Fibroblast of mammary gland (primary cell): ENCODE measurements around the gene ROBO2.

Experiments
- DNase-seq: peaks from one replicate; pipeline ENCODE4 v3.0.0-alpha.2; 2010; ENCODE audit warnings: low read depth
- H3K4me3 ChIP-seq: 2 replicates; pipeline ENCODE4 v1.5.1; 2011; ENCODE audit warnings: low read depth, mild to moderate bottlenecking, low read length, moderate library complexity; ENCODE audit not compliant: control insufficient read depth
- CTCF ChIP-seq: conservative IDR thresholded peaks from 2 replicates; pipeline ENCODE4 v1.5.1; 2011; ENCODE audit warnings: low read depth, low read length, inconsistent platforms; ENCODE audit not compliant: control insufficient read depth, insufficient read depth

The ROBO2 gene

GRCh38 chr3:77240072-77240650 is 200.3 kb downstream of the ROBO2 start:
- DNase-seq, result no peak
- TF ChIP-seq CTCF, result no peak
- H3K4me3 ChIP-seq, result no peak overlapping the region

GRCh38 chr3:77242371-77242770 is 202.5 kb downstream of the ROBO2 start:
- DNase-seq, result no peak
- no peak overlapping the region for H3K4me3 ChIP-seq
- TF ChIP-seq CTCF, result no peak

GRCh38 chr3:77244981-77245380 is 205.1 kb downstream of the ROBO2 start:
- no peak overlapping the region for H3K4me3 ChIP-seq
- no peak for DNase-seq
- no peak for TF ChIP-seq CTCF

GRCh38 chr3:77247061-77247460 is 207.2 kb downstream of the ROBO2 start:
- H3K4me3 ChIP-seq, result no peak overlapping the region
- no peak for TF ChIP-seq CTCF
- no peak for DNase-seq

- TF ChIP-seq CTCF, result no peak
- no peak for DNase-seq
- H3K4me3 ChIP-seq, result no peak overlapping the region
These were observed 207.9 kb downstream of the ROBO2 start for GRCh38 chr3:77247817-77248216.

- DNase-seq, result no peak
- no peak overlapping the region for H3K4me3 ChIP-seq
- TF ChIP-seq CTCF, result no peak
These were observed 208.5 kb downstream of the ROBO2 start for GRCh38 chr3:77248420-77248819.

- no peak for DNase-seq
- TF ChIP-seq CTCF, result no peak
These were observed 211.2 kb downstream of the ROBO2 start for GRCh38 chr3:77251136-77251535.

More at GRCh38 chr3:77251136-77251535, 211.2 kb downstream of the ROBO2 start:
- no peak overlapping the region for H3K4me3 ChIP-seq
